H9 (cell line): ENCODE data around the gene GAK. TPM values are rescaled to one million over a fixed set of nuclear protein-coding genes. Genes with fewer than 3 reads are reported as not detected.

Experiments
- DNase-seq: peaks from one replicate; pipeline ENCODE4 v3.0.0-alpha.2; 2017
- H2AFZ ChIP-seq: one replicate; pipeline ENCODE4 v1.6.1; 2013; ENCODE audit warnings: mild to moderate bottlenecking, low read length, control low read depth, moderate library complexity
- H2AK5ac ChIP-seq: 2 replicates; pipeline ENCODE4 v1.6.1; 2013; ENCODE audit warnings: low read length, control low read depth, mixed read lengths; ENCODE audit not compliant: insufficient read length
- H2BK120ac ChIP-seq: one replicate; pipeline ENCODE4 v1.6.1; 2013; ENCODE audit warnings: low read depth, mild to moderate bottlenecking, low read length, control low read depth, inconsistent platforms; ENCODE audit not compliant: poor library complexity, severe bottlenecking
- H2BK12ac ChIP-seq: 2 replicates; pipeline ENCODE4 v1.6.1; 2013; ENCODE audit warnings: low read length, control low read depth, mixed read lengths, low read depth; ENCODE audit not compliant: insufficient read length
- H2BK15ac ChIP-seq: 2 replicates; pipeline ENCODE4 v1.6.1; 2013; ENCODE audit warnings: low read depth, low read length, control low read depth
- H2BK20ac ChIP-seq: one replicate; pipeline ENCODE4 v1.6.1; 2013; ENCODE audit warnings: low read depth, mild to moderate bottlenecking, low read length, control low read depth, inconsistent platforms; ENCODE audit not compliant: poor library complexity, severe bottlenecking
- H2BK5ac ChIP-seq: 2 replicates; pipeline ENCODE4 v1.6.1; 2013; ENCODE audit warnings: low read length, control low read depth, mixed read lengths; ENCODE audit not compliant: insufficient read length
- H3K14ac ChIP-seq: 2 replicates; pipeline ENCODE4 v1.6.1; 2013; ENCODE audit warnings: low read length, control low read depth; ENCODE audit not compliant: insufficient read depth
- H3K18ac ChIP-seq: 2 replicates; pipeline ENCODE4 v1.6.1; 2013; ENCODE audit warnings: low read depth, mild to moderate bottlenecking, mixed read lengths, low read length, control low read depth; ENCODE audit not compliant: insufficient read length
- H3K23ac ChIP-seq: 2 replicates; pipeline ENCODE4 v1.6.1; 2013; ENCODE audit warnings: low read length, control low read depth, mixed read lengths, low read depth; ENCODE audit not compliant: insufficient read length
- H3K23me2 ChIP-seq: 2 replicates; pipeline ENCODE4 v1.6.1; 2013; ENCODE audit warnings: low read depth, mild to moderate bottlenecking, mixed read lengths, low read length, control low read depth; ENCODE audit not compliant: insufficient read length, poor library complexity, severe bottlenecking
- H3K27ac ChIP-seq: 2 replicates; pipeline ENCODE4 v1.5.1; 2013; ENCODE audit warnings: low read length, control low read depth, mixed read lengths, low read depth; ENCODE audit not compliant: insufficient read length
- H3K27me3 ChIP-seq: 2 replicates; pipeline ENCODE4 v1.6.1; 2013; ENCODE audit warnings: low read length, control low read depth, inconsistent platforms; ENCODE audit not compliant: insufficient read depth
- H3K4ac ChIP-seq: 2 replicates; pipeline ENCODE4 v1.6.1; 2013; ENCODE audit warnings: low read depth, mild to moderate bottlenecking, control low read depth, inconsistent platforms, low read length, moderate library complexity
- H3K4me1 ChIP-seq: 2 replicates; pipeline ENCODE4 v1.6.1; 2013; ENCODE audit warnings: low read length, control low read depth, inconsistent platforms; ENCODE audit not compliant: insufficient read depth
- H3K4me2 ChIP-seq: 2 replicates; pipeline ENCODE4 v1.6.1; 2013; ENCODE audit warnings: low read length, control low read depth, mixed read lengths; ENCODE audit not compliant: insufficient read length, insufficient read depth
- H3K56ac ChIP-seq: 2 replicates; pipeline ENCODE4 v1.6.1; 2013; ENCODE audit warnings: low read depth, mild to moderate bottlenecking, mixed read lengths, low read length, control low read depth; ENCODE audit not compliant: insufficient read length
- H3K79me1 ChIP-seq: 2 replicates; pipeline ENCODE4 v1.6.1; 2013; ENCODE audit warnings: low read depth, mild to moderate bottlenecking, moderate library complexity, low read length, control low read depth, inconsistent platforms; ENCODE audit not compliant: insufficient read depth, poor library complexity, severe bottlenecking
- H3K79me2 ChIP-seq: 2 replicates; pipeline ENCODE4 v1.6.1; 2013; ENCODE audit warnings: low read length, control low read depth, inconsistent platforms; ENCODE audit not compliant: insufficient read depth
- H3K9ac ChIP-seq: 2 replicates; pipeline ENCODE4 v1.6.1; 2013; ENCODE audit warnings: low read length, control low read depth, mixed read lengths; ENCODE audit not compliant: insufficient read length; ENCODE audit errors: extremely low read depth
- H3K9me3 ChIP-seq: one replicate; pipeline ENCODE4 v1.6.1; 2013; ENCODE audit warnings: low read depth, low read length, inconsistent platforms; ENCODE audit not compliant: control insufficient read depth
- H3T11ph ChIP-seq: one replicate; pipeline ENCODE4 v1.6.1; 2013; ENCODE audit warnings: mild to moderate bottlenecking, low read length, control low read depth, inconsistent platforms
- H4K20me1 ChIP-seq: one replicate; pipeline ENCODE4 v1.6.1; 2013; ENCODE audit not compliant: control insufficient read depth, insufficient read length, insufficient read depth
- H4K5ac ChIP-seq: 2 replicates; pipeline ENCODE4 v1.6.1; 2013; ENCODE audit warnings: low read depth, mild to moderate bottlenecking, mixed read lengths, low read length, control low read depth; ENCODE audit not compliant: insufficient read length
- H4K8ac ChIP-seq: replicated peaks from 2 replicates; pipeline ENCODE4 v1.6.1; 2013; ENCODE audit warnings: low read length, control low read depth, mixed read lengths, low read depth; ENCODE audit not compliant: insufficient read length
- H4K91ac ChIP-seq: 2 replicates; pipeline ENCODE4 v1.6.1; 2013; ENCODE audit warnings: low read depth, mild to moderate bottlenecking, moderate library complexity, mixed read lengths, low read length, control low read depth; ENCODE audit not compliant: insufficient read length
- H3K27ac Mint-ChIP-seq, 3 experiments: 2 replicates in 2 of 3; 3 replicates in 1 of 3; pipeline ENCODE4 v1.8.0; 2020 to 2021; ENCODE audit warnings: mixed read lengths in 3 of 3, mild to moderate bottlenecking in 1 of 3, moderate library complexity in 1 of 3
- H3K27me3 Mint-ChIP-seq: 2 replicates; pipeline ENCODE4 v1.8.0; 2021; ENCODE audit warnings: low read depth, mild to moderate bottlenecking, moderate library complexity, mixed read lengths
- H3K36me3 Mint-ChIP-seq, 3 experiments: 2 replicates in 2 of 3; 3 replicates in 1 of 3; pipeline ENCODE4 v1.8.0; 2020 to 2021; ENCODE audit warnings: low read depth in 3 of 3, mixed read lengths in 3 of 3; ENCODE audit not compliant: insufficient read depth in 1 of 3
- H3K4me1 Mint-ChIP-seq, 2 experiments: 2 replicates each; pipeline ENCODE4 v1.8.0; 2020; ENCODE audit warnings: mixed read lengths in 2 of 2
- H3K4me3 Mint-ChIP-seq, 2 experiments: 2 replicates in 1 of 2; 3 replicates in 1 of 2; pipeline ENCODE4 v1.8.0; 2020 to 2021; ENCODE audit warnings: mild to moderate bottlenecking in 2 of 2, mixed read lengths in 2 of 2, moderate library complexity in 1 of 2
- H3K9me3 Mint-ChIP-seq, 2 experiments: 2 replicates in 1 of 2; 3 replicates in 1 of 2; pipeline ENCODE4 v1.8.0; 2020; ENCODE audit warnings: mild to moderate bottlenecking in 2 of 2, mixed read lengths in 2 of 2, moderate library complexity in 1 of 2
- WGBS: extraction: QIAGEN DNeasy Blood & Tissue Kit; methylation state at CpG from one replicate; pipeline ENCODE4 v1.1.7; 2013; ENCODE audit warnings: missing lambda C conversion rate, low lambda C conversion rate, mixed read lengths; ENCODE audit not compliant: insufficient read length; ENCODE audit errors: extremely low coverage; 5-methylcytosine and 5-hydroxymethylcytosine counted together
- total RNA-seq: library from RNA; stranded (reverse); gene quantifications from 2 replicates; pipeline ENCODE4 v1.2.1, GENCODE V29; 2021
- TF ChIP-seq, protein P1 (sequence below): fragments of 200-600 bp; sonication (generic); conservative IDR thresholded peaks from 3 replicates; pipeline ENCODE4 v1.8.0; 2021; ENCODE audit warnings: antibody characterized with exemption, mild to moderate bottlenecking

Gene GAK
- total RNA-seq, 1 experiment from 2014 or later: 80.7 TPM

DNA sequence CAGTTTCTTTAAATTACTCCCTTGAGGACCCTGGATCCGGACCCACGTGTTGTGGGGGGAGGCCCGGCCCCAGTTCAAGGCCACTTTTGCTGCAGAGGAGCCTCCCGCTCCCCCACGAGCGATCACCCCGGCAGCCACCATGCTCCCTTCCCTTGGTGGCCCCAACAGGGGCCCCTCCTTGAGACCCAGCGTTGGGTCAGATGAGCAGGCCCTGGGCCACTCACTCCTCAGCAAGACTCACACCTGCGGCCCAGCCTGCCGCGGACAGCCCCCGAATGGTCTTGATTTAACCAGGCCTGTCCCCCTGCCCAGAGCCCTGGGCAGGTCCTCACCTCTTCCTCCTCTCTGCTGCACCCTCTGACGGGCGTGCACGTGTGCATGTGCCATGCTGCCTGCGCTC, 110.5 kb downstream of the GAK start:
- Histone ChIP-seq H2AFZ (no peak overlapping the region), H3K9ac (no peak overlapping the region), H3K14ac (no peak overlapping the region; the same call in 1 of the 2 replicates), H3K4ac (no peak overlapping the region), H3K27ac (no peak overlapping the region), H4K91ac (no peak overlapping the region), H3K23me2 (no peaks in the 10 kb centered on the region), H3K23ac (no peak overlapping the region), H3K56ac (no peak overlapping the region), H2BK15ac (no peak overlapping the region), H3K27me3 (peaks cover 29% of the 10 kb centered on the region; the same call in 1 of the 2 replicates), H2AK5ac (no peak overlapping the region), H3T11ph (no peak overlapping the region), H3K79me1 (no peaks in the 10 kb centered on the region), H3K18ac (no peak overlapping the region), H2BK20ac (no peak overlapping the region), H2BK120ac (no peak overlapping the region), H3K9me3 (no peaks in the 10 kb centered on the region), H4K8ac (no peak overlapping the region), H2BK12ac (no peak overlapping the region), H2BK5ac (no peak overlapping the region), H3K4me1 (no peaks in the 10 kb centered on the region), H4K5ac (no peak overlapping the region), H3K4me2 (no peak overlapping the region), H3K79me2 (no peaks in the 10 kb centered on the region), H4K20me1 (no peaks in the 10 kb centered on the region)
- TF ChIP-seq, protein P1, sequence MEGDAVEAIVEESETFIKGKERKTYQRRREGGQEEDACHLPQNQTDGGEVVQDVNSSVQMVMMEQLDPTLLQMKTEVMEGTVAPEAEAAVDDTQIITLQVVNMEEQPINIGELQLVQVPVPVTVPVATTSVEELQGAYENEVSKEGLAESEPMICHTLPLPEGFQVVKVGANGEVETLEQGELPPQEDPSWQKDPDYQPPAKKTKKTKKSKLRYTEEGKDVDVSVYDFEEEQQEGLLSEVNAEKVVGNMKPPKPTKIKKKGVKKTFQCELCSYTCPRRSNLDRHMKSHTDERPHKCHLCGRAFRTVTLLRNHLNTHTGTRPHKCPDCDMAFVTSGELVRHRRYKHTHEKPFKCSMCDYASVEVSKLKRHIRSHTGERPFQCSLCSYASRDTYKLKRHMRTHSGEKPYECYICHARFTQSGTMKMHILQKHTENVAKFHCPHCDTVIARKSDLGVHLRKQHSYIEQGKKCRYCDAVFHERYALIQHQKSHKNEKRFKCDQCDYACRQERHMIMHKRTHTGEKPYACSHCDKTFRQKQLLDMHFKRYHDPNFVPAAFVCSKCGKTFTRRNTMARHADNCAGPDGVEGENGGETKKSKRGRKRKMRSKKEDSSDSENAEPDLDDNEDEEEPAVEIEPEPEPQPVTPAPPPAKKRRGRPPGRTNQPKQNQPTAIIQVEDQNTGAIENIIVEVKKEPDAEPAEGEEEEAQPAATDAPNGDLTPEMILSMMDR: no peak
- Mint-ChIP-seq H3K36me3 (no peaks in the 10 kb centered on the region), H3K4me1 (peaks cover 2 to 3% of the 10 kb centered on the region in 2 experiments; a peak in 2 of 4 replicates), H3K9me3 (no peaks in the 10 kb centered on the region), H3K27me3 (peaks cover 92% of the 10 kb centered on the region), H3K4me3 (no peak overlapping the region), H3K27ac (no peak overlapping the region)
- WGBS: no CpG with 5 or more reads among the region's 16 CpGs
- no peak for DNase-seq
